HepG2 (cell line): ENCODE results near the gene SDC4. TPM values are rescaled to one million over a fixed set of nuclear protein-coding genes. Genes with fewer than 3 reads are reported as not detected.

Source experiments
- CC2D1A ChIP-seq: sonication (generic); formaldehyde crosslinking; IDR thresholded peaks from 2 replicates; pipeline ENCODE4 v1.8.1; 2023; ENCODE audit warnings: mild to moderate bottlenecking, missing genetic modification reagents
- EHMT2 ChIP-seq: fragments of 200-600 bp; sonication (generic); IDR thresholded peaks from 2 replicates; pipeline ENCODE4 v1.7.0; 2017; ENCODE audit warnings: antibody characterized with exemption, low read depth, low read length, borderline replicate concordance
- JUN ChIP-seq: sonication (generic); formaldehyde crosslinking; IDR thresholded peaks from 2 replicates; pipeline ENCODE4 v1.4.0; 2020; ENCODE audit warnings: mild to moderate bottlenecking, missing genetic modification reagents
- MIER3 ChIP-seq: IDR thresholded peaks from 2 replicates; pipeline ENCODE4 v1.6.1; 2016; ENCODE audit warnings: missing compliant biosample characterization, borderline replicate concordance
- NFIB ChIP-seq: sonication (generic); formaldehyde crosslinking; IDR thresholded peaks from 2 replicates; pipeline ENCODE4 v1.9.0; 2021; ENCODE audit warnings: missing genetic modification reagents, mild to moderate bottlenecking, borderline replicate concordance
- RARA ChIP-seq: IDR thresholded peaks from 2 replicates; pipeline ENCODE4 v1.6.1; 2016; ENCODE audit warnings: missing genetic modification reagents, missing compliant biosample characterization
- SPEN ChIP-seq: sonication (generic); formaldehyde crosslinking; IDR thresholded peaks from 2 replicates; pipeline ENCODE4 v1.5.1; 2020; ENCODE audit warnings: low read depth, mild to moderate bottlenecking, missing genetic modification reagents
- TAF15 ChIP-seq: fragments of 200-400 bp; formaldehyde crosslinking; IDR thresholded peaks from one replicate; pipeline ENCODE4 v1.6.1; 2018; ENCODE audit warnings: mild to moderate bottlenecking, low read depth, low read length; ENCODE audit not compliant: poor library complexity, severe bottlenecking
- TBX2 ChIP-seq: sonication (generic); formaldehyde crosslinking; IDR thresholded peaks from 2 replicates; pipeline ENCODE4 v1.5.0; 2020; ENCODE audit warnings: missing genetic modification reagents, mild to moderate bottlenecking, borderline replicate concordance
- ZKSCAN1 ChIP-seq: fragments of 150-350 bp; IDR thresholded peaks from 2 replicates; pipeline ENCODE4 v1.6.1; 2014; ENCODE audit warnings: low read length
- ZNF225 ChIP-seq: sonication (generic); formaldehyde crosslinking; IDR thresholded peaks from 2 replicates; pipeline ENCODE4 v1.4.0; 2020; ENCODE audit warnings: mild to moderate bottlenecking, missing genetic modification reagents
- ZNF33B ChIP-seq: sonication (generic); formaldehyde crosslinking; IDR thresholded peaks from 2 replicates; pipeline ENCODE4 v1.5.1; 2020; ENCODE audit warnings: mild to moderate bottlenecking, missing genetic modification reagents
- ZNF441 ChIP-seq: sonication (generic); formaldehyde crosslinking; IDR thresholded peaks from 2 replicates; pipeline ENCODE4 v1.7.0; 2021; ENCODE audit warnings: missing genetic modification reagents, borderline replicate concordance
- ZNF644 ChIP-seq: IDR thresholded peaks from 2 replicates; pipeline ENCODE4 v1.6.1; 2016; ENCODE audit warnings: low read depth
- polyA plus RNA-seq, 8 experiments: library from polyadenylated mRNA; depleted of rRNA in 3 of 8; stranded (reverse) in 7 of 8; unstranded in 1 of 8; fragments of >200 nt; fragmentation: Illumina TruSeq in 4 of 8; extraction: Trizol in 4 of 8; gene quantifications; 2 replicates each; pipeline versions ENCODE4 v1.2.1 to v1.2.3, GENCODE V29; 2011 to 2016; ENCODE audit warnings: low read depth in 4 of 8, missing spikeins in 1 of 8, mixed read lengths in 1 of 8; ENCODE audit not compliant: insufficient read depth in 1 of 8
- total RNA-seq, 5 experiments: library from RNA; depleted of rRNA; stranded (reverse); fragments of >200 nt; fragmentation: Illumina TruSeq; extraction: Trizol; gene quantifications; 2 replicates each; pipeline ENCODE4 v1.2.3, GENCODE V29; 2016; ENCODE audit warnings: low read depth in 1 of 5
- TF ChIP-seq, protein P1 (sequence below): sonication (generic); formaldehyde crosslinking; IDR thresholded peaks from 2 replicates; pipeline ENCODE4 v1.4.0; 2020; ENCODE audit warnings: missing genetic modification reagents
- TF ChIP-seq, protein P2 (sequence below): sonication (generic); formaldehyde crosslinking; IDR thresholded peaks from 2 replicates; pipeline ENCODE4 v1.8.1; 2022; ENCODE audit warnings: mild to moderate bottlenecking, missing genetic modification reagents
- TF ChIP-seq, protein P3 (sequence below): sonication (generic); formaldehyde crosslinking; IDR thresholded peaks from 2 replicates; pipeline ENCODE4 v1.5.1; 2020; ENCODE audit warnings: mild to moderate bottlenecking, missing genetic modification reagents, moderate library complexity
- TF ChIP-seq, protein P4 (sequence below): sonication (generic); formaldehyde crosslinking; IDR thresholded peaks from 2 replicates; pipeline ENCODE4 v1.4.0; 2020; ENCODE audit warnings: low read depth, mild to moderate bottlenecking, missing genetic modification reagents
- TF ChIP-seq, protein P5 (sequence below): IDR thresholded peaks from 2 replicates; pipeline ENCODE4 v1.6.1; 2016; ENCODE audit warnings: missing genetic modification reagents, missing compliant biosample characterization

The SDC4 gene
- total and polyA plus RNA-seq, 2 of the 13 experiments (the other 11 are each of a cell fraction or from before 2014, with no cell fraction given): 49.0 to 65.1 TPM

DNA sequence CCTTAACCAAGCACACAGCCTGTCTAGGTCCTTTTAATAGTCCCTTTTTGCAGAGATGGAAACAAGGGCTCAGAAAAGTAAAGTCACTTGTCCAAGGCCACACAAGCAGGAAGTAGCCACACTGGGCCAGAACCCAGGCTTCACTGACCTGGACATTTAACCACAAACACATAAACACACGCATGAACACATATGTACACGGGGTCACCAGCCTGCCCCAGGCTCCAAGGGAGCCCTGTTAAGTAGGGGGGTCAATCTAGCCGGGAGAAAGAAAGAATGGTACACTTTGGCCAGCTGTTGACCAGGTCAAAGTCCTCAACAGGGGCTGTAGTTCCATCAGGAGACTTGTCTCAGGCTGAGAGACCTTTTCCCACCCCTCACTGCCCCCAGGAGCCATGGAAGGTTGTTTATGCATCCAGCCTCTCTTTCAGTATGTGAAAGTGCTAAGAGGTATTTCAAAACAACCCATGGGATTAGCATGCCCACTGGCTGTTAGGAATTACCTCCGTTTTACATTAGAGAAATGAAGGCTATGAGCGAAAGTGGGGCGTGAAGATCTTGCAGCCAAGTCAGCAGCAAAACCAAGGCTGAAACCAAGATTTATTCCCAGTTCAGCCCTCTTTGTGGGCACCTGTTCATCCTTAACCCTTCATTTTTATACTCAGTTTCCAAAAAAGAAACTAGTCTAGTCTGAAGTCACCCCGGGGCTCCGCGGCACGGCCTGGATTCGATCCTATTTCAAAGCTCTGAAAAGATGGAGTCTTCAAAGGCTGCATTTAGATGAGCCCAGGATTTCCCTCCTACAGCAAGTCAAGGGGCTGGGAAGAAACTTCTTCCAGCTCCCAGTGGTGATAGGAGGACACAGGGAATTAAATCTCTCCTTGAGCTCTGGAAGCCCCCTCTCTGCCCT is 9.8 kb downstream of the SDC4 start (continued):
- TF ChIP-seq EHMT2 (no peak), ZNF441 (CRISPR knock-in tag) (0 out of 2 replicates have a peak, but pooled peaks have one; percentile 46), ZNF33B (CRISPR knock-in tag) (0 out of 2 replicates have a peak, but pooled peaks have one; percentile 54), MIER3 (CRISPR knock-in tag) (no peak), JUN (CRISPR knock-in tag) (peak; percentile 19; the same call in 1 of the 2 replicates), TAF15 (no peak), ZKSCAN1 (no peak), TBX2 (peak; percentile 78; the same call in 1 of the 2 replicates), ZNF644 (CRISPR knock-in tag) (peak; percentile 49; the same call in 1 of the 2 replicates), CC2D1A (CRISPR knock-in tag) (no peak), ZNF225 (CRISPR knock-in tag) (no peak), RARA (CRISPR knock-in tag) (peak; percentile 87), NFIB (no peak), SPEN (0 out of 2 replicates have a peak, but pooled peaks have one; percentile 31)
- TF ChIP-seq, protein P1, sequence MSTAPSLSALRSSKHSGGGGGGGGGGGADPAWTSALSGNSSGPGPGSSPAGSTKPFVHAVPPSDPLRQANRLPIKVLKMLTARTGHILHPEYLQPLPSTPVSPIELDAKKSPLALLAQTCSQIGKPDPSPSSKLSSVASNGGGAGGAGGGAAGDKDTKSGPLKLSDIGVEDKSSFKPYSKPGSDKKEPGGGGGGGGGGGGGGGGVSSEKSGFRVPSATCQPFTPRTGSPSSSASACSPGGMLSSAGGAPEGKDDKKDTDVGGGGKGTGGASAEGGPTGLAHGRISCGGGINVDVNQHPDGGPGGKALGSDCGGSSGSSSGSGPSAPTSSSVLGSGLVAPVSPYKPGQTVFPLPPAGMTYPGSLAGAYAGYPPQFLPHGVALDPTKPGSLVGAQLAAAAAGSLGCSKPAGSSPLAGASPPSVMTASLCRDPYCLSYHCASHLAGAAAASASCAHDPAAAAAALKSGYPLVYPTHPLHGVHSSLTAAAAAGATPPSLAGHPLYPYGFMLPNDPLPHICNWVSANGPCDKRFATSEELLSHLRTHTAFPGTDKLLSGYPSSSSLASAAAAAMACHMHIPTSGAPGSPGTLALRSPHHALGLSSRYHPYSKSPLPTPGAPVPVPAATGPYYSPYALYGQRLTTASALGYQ (CRISPR knock-in tag): peak; percentile 73
- TF ChIP-seq, protein P2, sequence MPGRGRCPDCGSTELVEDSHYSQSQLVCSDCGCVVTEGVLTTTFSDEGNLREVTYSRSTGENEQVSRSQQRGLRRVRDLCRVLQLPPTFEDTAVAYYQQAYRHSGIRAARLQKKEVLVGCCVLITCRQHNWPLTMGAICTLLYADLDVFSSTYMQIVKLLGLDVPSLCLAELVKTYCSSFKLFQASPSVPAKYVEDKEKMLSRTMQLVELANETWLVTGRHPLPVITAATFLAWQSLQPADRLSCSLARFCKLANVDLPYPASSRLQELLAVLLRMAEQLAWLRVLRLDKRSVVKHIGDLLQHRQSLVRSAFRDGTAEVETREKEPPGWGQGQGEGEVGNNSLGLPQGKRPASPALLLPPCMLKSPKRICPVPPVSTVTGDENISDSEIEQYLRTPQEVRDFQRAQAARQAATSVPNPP (CRISPR knock-in tag): no peak
- TF ChIP-seq, protein P3, sequence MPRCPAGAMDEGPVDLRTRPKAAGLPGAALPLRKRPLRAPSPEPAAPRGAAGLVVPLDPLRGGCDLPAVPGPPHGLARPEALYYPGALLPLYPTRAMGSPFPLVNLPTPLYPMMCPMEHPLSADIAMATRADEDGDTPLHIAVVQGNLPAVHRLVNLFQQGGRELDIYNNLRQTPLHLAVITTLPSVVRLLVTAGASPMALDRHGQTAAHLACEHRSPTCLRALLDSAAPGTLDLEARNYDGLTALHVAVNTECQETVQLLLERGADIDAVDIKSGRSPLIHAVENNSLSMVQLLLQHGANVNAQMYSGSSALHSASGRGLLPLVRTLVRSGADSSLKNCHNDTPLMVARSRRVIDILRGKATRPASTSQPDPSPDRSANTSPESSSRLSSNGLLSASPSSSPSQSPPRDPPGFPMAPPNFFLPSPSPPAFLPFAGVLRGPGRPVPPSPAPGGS: 0 out of 2 replicates have a peak, but pooled peaks have one; percentile 75
- TF ChIP-seq, protein P4, sequence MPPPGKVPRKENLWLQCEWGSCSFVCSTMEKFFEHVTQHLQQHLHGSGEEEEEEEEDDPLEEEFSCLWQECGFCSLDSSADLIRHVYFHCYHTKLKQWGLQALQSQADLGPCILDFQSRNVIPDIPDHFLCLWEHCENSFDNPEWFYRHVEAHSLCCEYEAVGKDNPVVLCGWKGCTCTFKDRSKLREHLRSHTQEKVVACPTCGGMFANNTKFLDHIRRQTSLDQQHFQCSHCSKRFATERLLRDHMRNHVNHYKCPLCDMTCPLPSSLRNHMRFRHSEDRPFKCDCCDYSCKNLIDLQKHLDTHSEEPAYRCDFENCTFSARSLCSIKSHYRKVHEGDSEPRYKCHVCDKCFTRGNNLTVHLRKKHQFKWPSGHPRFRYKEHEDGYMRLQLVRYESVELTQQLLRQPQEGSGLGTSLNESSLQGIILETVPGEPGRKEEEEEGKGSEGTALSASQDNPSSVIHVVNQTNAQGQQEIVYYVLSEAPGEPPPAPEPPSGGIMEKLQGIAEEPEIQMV: no peak
- TF ChIP-seq, protein P5, sequence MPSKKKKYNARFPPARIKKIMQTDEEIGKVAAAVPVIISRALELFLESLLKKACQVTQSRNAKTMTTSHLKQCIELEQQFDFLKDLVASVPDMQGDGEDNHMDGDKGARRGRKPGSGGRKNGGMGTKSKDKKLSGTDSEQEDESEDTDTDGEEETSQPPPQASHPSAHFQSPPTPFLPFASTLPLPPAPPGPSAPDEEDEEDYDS (CRISPR knock-in tag): no peak
